ENCODE measurements around the gene ZNF536.

DNA sequence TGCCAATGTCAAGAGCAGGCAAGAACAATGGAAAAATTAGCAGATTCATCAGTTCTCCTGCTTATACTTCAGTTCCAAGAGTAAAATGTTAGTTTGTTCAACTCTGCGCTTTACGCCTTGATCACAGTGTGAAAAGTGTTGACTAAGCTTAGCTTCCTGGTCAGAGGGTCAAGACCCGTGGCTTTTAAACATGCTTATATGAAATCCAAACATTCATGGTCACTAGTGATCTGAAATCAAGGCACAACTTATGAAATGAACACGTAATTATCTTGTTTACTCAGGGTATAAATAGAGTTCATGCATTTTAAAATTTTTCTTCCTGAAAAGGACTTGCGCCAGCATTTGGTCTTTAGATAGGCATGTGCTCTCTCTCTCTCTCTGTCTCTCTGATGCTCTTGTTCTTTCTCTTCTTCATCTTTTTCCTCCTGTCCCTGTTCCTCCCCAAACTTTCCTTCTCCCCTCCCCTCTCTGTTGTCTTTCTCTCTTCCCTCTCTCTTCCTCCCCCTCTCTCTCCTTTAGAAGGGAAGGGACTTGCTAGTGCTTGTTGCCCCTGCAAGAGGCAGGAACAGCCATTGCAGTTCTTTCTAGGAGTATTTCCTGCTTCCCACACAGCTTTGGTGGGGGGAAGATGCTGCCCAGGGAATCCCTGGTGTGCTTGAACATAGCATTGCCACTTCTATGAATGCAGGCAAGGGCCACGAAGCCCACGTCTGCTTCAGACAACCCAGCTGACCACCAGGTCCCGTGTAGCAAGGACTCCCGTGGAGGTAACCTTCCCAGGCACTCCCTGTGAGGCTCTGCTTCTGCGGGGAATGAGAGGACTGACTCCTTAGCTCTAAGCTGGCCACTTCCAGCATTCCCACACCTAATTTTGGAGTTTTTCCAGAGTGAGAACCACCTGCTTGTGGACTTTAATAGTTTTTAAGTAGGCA lies 7.1 kb upstream of the ZNF536 start:
- TF ChIP-seq, protein P1, sequence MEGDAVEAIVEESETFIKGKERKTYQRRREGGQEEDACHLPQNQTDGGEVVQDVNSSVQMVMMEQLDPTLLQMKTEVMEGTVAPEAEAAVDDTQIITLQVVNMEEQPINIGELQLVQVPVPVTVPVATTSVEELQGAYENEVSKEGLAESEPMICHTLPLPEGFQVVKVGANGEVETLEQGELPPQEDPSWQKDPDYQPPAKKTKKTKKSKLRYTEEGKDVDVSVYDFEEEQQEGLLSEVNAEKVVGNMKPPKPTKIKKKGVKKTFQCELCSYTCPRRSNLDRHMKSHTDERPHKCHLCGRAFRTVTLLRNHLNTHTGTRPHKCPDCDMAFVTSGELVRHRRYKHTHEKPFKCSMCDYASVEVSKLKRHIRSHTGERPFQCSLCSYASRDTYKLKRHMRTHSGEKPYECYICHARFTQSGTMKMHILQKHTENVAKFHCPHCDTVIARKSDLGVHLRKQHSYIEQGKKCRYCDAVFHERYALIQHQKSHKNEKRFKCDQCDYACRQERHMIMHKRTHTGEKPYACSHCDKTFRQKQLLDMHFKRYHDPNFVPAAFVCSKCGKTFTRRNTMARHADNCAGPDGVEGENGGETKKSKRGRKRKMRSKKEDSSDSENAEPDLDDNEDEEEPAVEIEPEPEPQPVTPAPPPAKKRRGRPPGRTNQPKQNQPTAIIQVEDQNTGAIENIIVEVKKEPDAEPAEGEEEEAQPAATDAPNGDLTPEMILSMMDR (IDR thresholded peaks at IDR 0.05; ENCODE audit: low read depth, low read length), result no peak
- no peak for TF ChIP-seq EZH2phosphoT487 (IDR thresholded peaks at IDR 0.05; ENCODE audit: low read depth)

Data from OCI-LY3 (cell line).